Smooth muscle cell of the brain vasculature (primary cell): ENCODE data around the gene EIF5A.

Experiments
- DNase-seq: peaks from one replicate; pipeline ENCODE4 v3.0.0-alpha.2; 2012; ENCODE audit warnings: low read depth, low spot score

Gene EIF5A

DNA sequence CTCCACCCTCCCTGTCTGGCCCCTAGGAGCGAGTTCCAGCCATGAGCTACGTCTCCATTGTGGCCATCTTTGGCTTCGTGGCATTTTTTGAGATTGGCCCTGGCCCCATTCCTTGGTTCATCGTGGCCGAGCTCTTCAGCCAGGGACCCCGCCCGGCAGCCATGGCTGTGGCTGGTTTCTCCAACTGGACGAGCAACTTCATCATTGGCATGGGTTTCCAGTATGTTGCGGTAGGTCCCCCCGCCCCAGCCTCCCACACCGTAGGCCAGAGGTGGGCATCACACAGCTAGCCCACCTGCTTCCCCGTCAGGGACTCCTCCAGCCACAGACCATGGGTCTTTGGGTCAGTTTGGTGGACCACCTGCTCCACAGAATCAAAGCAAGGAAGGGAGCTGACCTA, 21.7 kb upstream of the EIF5A start:
- no peak for DNase-seq

DNA sequence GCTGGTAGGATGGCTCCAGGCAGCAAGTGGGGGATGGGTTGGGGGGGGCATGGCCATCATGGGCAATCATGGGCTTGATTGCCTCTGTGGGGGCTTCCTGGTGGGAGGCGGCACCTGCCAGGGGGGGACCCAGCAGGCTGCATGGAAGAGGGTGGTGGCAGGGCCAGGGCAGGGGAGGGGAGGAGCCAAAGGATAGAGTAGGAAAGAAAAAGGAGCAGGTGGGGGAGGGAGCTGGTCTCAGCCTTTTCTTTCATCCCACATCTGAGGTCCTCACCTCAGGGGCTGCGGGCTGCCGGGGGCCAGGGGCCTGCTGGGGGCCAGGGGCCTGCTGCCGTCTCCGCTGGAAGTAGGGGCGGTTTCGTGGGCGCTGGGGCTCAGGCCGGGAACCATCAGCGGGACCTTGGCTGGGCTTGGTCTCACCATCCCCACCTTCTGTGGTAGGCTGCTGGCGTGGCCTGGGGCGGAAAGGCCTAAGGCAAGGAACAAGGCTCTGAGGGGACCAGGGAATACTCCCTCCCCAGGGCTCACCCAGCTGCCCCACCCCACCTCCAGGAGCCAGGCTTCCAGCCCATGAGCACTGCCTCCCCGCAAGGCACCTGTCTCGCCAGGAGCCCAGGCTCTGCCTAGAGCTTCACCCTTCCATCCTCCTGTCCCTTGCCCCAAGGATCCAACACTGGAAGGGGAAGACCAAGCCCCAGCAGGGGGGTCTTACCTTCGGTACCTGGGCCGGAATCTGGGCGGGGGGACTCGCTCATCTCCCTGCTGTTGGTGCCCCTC, 18.0 kb upstream of the EIF5A start:
- no peak for DNase-seq

DNA sequence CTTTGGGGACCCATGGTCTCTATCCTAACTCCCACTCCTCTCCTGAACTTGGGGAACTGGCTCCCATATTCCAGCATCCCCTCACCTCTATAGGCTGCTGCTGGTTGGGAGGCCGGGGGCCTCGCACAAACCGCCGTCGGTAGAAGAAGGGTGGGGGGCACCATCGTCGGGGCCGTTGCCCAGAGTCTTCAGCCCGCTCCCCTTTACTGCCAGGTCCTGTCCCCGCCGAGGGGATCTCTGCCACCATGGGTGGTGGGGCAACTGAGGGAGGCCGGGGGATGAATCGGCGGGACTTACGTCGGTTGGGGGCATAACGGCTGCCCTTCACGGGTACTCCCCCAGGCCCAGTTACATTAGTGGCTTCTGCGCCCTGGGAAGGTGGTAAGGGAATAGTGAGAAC, 17.3 kb upstream of the EIF5A start:
- DNase-seq, result no peak

DNA sequence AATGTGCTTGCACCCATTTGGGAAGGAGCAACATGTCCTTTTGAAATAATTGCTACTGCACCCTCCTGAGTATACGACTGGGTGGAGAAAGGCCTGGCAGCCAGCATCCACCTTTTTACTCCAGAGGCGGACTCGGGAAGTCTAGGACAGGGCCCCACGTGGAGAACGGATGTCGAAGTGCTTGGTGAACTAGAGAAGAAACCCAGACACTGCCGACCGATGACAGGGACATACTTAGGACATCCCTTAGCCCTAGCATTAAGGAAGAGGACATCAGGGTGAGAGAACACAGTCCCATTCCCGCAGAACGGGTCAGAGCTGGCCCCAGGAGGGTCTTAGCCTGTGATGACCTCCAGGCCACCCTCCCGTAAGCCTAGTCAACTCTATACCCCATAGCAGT, 16.7 kb upstream of the EIF5A start:
- no peak for DNase-seq

DNA sequence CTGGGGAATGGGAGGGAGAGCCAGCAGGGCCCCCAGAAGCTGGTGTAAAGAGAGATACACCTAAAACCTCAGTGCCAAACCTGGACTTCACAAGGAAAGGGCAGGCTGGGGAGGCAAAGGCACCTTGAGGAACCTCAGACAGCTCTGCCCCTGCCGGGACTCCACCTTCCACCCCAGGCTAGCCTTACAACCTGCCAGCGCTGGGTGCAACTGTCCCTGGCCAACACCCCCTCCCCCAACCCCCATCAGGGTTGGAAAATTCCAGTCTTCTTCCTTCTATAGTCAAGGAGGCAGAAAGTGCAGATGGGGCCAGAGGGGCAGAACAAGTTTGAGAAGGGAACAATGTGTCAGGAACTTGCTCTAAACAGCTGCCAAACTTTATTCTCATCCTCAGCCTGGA, 15.2 kb upstream of the EIF5A start:
- no peak for DNase-seq

DNA sequence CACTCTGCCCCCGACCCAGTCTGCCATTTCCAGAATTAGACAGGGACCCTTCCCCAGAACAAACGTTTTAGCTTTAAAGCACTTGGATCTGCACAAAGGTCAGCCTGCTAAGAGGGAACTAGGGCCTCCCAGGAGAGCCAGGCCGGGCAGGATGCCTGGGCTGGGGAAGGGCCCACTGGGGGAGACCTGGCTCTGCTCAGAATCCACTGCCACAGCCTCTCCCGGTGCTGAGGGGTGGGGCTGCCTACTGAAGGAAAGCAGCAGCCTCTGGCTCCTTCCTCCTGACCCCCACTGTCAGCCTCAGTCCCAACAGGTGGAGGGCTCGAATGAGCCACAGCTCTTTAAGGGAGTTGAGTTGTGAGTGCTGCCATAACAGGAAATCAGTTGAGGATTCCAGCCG, 14.7 kb upstream of the EIF5A start:
- no peak for DNase-seq

DNA sequence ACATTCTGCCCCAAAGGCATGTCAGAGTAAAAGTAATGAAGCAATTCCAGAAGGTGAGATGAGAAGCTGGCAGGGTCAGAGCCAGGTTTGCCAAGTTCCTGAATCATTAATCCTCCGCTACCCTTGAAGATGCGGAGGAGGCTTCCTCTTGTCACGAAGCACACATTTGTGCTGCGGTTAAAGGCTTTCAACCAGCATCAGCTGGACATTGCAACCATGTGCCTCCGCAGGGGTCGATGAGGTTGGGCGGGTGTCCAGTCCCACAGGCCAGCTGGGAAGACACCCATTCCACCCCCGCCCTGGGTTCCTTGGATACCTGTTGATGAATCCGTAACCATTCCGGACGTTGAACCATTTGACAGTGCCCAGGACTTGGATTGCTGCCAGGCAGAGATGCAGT, 14.3 kb upstream of the EIF5A start:
- DNase-seq, result no peak

DNA sequence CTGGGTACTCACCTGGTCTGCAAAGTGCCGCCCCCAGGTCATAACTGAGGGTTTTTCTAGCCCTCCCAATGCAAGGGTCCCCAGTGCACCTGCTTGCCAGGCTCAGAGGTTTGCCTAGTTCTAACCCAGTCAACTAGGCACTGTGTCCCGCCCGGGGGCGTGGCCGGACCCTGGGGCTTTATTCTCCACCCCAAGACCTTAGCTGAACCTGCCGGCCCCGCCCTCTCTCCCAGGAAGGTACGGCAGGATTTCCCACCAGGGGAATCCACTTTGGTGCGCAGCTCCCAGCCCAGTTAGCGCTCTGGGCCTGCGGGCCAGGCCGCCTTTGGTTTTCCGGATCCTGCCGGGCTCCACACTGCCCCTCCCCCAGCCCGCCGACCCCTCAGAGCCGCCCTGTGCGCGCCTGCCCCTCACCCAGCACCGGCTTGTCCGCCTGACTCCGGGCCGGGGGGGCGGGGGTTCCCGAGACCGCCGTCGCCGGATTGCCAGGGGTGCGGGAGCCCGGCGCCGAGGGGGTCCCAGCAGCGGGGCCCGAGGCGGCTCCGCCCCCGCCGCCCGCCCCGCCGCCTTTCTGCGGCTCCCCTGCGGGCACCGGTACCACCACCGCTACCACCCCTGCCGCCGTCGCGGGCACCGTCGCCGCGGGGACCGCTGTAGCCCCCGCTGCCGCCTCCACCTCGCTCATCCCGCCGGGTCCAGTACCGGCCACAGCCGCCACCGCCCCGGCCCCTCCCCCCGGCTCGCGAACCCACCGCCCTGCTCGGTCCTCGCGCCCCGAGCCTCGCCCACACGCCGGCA, 13.4 kb upstream of the EIF5A start:
- DNase-seq, result no peak

DNA sequence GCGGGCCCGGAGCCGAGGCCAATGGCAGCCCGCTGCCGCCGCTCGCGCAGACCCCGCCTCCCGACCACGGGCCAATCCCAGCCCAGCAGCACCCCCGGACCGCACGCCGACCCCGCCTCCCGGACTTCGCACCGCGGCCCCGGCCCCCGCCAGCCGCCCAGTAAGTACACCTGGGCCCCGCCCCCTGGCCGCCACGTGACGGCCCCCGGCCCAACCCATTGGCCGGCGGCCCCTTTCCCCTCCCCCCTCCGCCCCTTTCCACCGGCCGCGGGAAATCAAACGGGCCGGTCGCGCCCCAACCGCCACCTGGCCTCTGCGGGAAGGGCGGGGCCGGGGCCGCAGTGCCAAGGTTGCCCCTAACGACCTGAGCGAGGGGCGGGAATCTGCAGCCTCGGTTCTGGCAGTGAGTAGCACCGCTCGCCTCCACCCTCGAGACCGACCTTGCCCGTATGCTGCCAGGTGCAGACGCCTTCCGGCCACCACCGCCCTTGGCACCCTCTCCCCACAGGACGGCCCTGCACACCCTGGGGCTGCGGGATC, 12.7 kb upstream of the EIF5A start, which contains the start of gene YBX2:
TSS of gene YBX2 (minus strand) at position 26 of the 540 bp plus-strand sequence. CDS start 139 bp downstream, outside the sequence.
- no peak for DNase-seq

DNA sequence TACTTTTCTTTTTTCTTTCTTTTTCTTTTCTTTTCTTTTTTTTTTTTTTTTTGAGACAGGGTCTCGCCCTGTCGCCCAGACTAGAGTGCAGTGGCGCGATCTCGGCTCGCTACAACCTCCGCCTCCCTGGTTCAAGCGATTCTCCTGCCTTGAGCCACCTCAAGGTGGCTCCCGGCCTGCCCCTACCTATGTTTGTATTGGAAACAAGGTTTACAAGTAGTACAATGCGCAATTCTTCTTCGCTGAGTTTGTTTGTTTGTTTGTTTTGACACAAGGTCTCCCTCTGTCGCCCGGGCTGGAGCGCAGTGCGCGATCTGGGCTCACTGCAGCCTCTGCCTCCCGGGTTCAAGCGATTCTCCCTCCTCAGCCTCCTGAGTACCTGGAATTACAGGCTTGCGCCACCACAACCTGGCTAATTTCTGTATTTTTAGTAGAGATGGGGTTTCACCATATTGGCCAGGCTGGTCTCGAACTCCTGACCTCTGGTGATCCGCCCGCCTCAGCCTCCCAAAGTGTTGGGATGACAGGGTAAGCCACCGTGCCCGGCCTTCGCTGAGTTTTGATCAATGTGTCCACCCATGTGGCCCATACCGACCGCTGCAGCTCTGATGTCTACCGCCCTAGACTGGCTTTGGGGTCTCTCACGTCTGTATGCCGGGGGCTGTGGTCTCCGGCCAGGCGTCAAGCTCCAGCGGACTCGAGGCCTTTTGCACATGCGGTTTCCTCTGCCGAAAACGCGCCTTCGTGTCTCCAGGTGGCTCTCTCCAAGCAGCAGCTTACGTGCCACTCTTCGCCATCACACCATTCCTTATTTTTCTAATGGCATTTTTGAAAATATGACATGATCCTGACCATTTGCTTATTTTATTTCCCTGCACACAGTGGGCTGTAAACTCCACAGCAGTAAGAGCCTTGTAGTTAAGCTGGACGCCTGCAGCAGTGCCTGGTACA, 11.9 kb upstream of the EIF5A start:
- no peak for DNase-seq

DNA sequence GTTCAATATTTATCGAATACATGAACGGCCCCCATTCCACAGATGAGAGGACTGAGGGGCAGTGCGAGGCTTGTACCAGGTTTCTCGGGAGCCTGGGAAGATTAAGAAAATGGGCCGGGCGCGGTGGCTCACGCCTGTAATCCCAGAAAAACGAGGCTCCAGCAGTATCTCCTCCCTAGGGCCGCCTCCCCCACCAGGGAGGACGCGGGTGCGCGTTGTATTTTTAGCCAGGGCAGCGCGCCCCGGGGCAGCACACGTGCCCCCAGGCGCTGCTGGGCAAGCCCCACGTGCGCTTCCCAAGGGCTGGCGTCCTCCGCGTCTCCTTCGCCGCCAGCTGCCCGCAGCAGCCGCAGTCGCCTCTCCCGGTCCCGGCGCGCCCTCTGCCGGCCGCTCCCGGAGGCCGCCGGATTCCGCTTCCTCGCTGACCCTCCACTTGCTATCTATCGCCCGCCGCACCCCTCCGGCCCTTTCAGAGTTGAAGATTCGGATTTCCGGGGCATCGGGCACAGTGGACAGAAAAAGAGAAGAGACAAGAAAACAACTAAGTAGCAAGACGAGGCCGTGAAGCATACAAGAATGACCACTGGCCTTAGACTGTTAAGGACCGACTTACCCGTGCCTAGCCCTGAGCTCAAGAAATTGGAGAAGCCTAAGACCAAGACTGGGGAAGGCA, 11.1 kb upstream of the EIF5A start:
- DNase-seq, result no peak

DNA sequence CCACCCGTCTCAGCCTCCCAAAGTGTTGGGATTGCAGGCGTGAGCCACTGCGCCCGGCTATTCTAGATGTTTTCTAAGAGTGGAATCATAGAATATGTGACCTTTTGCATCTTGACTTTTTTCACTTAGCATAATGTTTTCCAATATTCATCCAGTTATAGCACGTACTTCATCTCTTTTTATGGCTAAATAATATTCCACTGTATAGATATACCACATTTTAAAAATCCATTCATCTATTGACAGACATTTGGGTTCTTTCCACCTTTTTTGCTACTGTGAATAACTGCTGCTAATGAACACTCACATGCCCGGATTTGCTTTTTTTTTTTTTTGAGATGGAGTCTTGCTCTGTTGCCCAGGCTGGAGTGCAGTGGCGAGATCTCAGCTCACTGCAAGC, 3.2 kb upstream of the EIF5A start:
- DNase-seq, result no peak

DNA sequence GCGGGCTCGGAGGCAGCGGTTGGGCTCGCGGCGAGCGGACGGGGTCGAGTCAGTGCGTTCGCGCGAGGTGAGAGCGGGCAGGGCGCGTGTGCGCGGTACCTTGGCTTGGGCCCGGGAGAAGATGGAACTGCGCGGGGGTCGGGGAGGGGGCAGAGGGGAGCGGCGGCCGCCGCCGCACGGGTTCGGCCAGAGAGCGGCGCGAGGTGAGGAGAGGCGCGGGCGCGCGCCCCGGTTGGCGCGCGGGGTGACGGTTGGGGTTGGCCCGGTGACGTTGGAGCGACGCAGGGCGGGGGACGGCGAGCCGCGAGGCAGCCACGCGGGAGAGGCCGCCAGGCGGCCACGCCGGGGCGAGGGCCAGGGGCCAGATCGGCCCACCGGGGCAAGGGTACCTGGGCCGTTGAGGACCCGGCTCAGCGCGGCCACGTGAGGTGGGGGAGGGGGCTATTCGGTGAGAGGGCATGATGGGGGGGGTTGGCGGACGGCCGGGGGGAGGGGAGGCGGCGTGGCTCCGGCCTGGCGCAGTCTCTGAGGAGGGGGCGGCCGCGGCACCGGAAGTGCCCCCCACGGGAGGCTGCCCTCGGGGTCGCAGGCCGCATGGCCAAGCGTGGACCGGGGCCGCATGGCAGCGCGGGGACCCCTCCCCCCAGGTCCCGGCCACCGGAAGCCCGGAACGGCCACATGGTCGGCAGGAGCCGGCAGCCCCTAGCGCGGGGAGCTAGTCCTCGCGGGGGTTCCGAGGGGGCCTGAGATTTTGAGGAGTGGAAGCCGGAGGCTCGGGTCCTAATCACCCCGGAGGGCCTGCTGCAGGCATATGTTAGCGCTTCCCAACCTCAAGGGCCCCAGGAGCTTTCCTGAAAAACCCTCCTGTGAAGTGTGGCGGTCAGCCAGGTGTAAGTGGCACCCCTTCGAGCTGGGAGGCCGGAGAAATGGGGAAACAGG, 527 bp downstream of the EIF5A start:
- DNase-seq, result no peak

DNA sequence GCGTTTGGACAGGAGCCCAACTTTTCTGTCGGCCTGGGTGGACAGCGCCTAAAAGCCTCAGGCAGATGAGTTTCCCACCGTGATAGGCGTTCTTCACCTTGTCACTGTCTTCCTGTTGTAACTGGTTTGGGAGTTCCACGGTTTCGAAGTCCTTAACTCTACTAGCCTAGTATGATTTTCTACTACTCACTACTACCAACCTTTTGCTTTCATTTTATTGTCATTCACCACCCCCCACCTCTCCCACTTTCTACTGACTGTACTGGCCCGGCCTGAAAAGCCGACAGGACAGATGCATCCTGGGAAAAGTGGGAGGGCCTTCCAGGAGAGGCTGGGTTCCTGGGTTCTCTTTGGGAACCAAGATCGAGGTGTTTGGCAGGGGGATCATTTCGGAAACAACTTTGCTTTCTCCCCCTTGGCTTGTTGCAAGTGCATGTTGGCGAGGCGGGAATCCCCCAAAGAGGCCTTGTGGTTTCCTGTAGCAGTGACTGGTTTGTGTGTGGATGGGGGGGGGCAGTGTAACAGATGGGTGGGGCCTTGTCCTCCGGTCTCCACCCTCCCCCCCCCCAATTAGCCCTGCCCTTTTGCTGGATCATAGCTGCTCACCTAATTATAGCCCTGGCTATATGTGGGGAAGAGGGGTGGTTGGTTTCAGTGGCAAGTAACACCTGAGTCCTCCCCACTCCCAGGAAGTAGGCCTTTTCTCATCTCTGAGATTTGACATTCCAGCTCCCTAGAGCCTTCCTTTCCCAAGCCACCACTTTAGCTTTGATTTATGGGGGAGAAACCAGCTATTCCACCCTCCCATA, 1.4 kb downstream of the EIF5A start:
- DNase-seq, result no peak

DNA sequence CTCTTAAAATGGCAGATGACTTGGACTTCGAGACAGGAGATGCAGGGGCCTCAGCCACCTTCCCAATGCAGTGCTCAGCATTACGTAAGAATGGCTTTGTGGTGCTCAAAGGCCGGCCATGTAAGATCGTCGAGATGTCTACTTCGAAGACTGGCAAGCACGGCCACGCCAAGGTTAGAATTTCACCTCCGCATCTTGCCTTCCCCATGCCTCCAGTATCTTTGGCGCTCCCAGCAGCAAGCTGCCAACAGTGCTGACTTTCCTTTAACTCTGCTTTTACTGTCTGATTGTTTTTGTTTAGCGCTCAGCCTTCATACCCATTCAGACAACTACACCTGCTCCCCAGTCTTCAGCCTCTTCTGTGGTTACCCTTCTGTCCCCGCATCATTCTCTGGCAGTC, 2.2 kb downstream of the EIF5A start:
- no peak for DNase-seq

DNA sequence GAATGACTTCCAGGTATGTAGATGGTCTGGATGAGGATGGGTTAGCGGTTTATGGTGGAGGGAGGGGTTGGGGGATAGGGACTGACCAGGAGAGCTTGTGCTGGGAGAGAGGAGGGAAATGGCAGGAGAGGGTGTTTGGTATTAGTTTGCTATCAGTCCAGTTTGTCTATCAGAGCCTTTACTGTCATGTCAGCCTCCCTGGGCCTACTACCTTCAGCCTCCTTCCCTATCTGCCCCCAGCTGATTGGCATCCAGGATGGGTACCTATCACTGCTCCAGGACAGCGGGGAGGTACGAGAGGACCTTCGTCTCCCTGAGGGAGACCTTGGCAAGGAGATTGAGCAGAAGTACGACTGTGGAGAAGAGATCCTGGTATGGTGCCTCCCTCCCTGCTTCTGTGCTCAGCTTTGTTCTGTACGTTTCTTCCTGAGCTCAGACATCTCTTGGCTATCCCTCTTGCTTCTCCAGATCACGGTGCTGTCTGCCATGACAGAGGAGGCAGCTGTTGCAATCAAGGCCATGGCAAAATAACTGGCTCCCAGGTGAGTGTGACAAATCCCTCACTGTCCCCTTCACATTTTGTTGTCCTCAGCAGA, 3.8 kb downstream of the EIF5A start:
- DNase-seq, result no peak

DNA sequence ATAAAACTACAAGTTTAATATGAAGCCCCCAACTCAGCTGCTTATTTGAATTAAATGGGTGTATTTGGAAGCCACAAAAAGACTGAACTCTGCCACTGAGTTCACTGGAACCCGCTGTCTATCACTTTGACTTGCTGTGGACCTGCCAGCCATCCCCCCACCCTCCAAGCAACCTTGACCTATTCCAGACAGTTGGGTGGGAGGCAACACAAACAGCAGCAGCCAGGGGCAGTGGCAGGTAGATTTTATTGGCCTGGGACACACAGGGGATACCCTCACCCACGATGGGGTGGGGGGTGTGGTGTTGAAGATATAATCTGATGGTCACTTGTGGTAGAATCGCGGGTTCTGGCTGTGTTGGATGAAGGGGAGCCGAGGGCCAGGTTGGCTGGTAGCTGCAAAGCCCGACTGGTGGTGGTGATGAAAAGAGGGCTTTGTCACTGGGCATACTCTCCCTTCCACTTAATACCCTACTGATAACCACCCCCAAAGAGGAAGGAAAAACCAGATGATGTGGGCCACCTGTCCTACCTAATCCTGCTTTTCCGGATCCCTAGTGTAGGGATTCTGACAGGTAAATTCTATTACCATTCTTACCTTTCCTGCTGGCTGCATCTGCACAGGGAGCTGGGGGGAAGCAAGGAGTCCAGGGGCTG, 5.1 kb downstream of the EIF5A start:
- DNase-seq, result no peak
